Neutrophil (primary cell): ENCODE data around the gene CCDC172.

Source experiments
- H3K27ac ChIP-seq: fragments of 200-600 bp; sonication (generic); 2 replicates; pipeline ENCODE4 v1.5.1; 2016; ENCODE audit warnings: mild to moderate bottlenecking, moderate library complexity
- H3K27me3 ChIP-seq: fragments of 200-600 bp; sonication (generic); 2 replicates; pipeline ENCODE4 v1.6.0; 2016; ENCODE audit warnings: mild to moderate bottlenecking
- H3K36me3 ChIP-seq: fragments of 200-600 bp; sonication (generic); 2 replicates; pipeline ENCODE4 v1.5.1; 2017
- H3K4me1 ChIP-seq, 2 experiments: fragments of 200-600 bp in 1 of 2; sonication (generic) in 1 of 2; 1 replicate in 1 of 2; 2 replicates in 1 of 2; pipeline versions ENCODE4 v1.5.1 to v1.6.1; 2013 to 2016; ENCODE audit warnings: low read depth in 1 of 2, low read length in 1 of 2, mild to moderate bottlenecking in 1 of 2, moderate library complexity in 1 of 2; ENCODE audit not compliant: control insufficient read depth in 1 of 2, insufficient read depth in 1 of 2
- H3K4me3 ChIP-seq, 2 experiments: fragments of 200-600 bp in 1 of 2; sonication (generic) in 1 of 2; 1 replicate in 1 of 2; 2 replicates in 1 of 2; pipeline ENCODE4 v1.5.1; 2013 to 2016; ENCODE audit warnings: low read depth in 1 of 2, low read length in 1 of 2, mild to moderate bottlenecking in 1 of 2, moderate library complexity in 1 of 2
- H3K9me3 ChIP-seq: fragments of 200-600 bp; sonication (generic); 2 replicates; pipeline ENCODE4 v1.5.1; 2016
- TF ChIP-seq, protein P1 (sequence below): fragments of 200-600 bp; sonication (generic); IDR thresholded peaks from 2 replicates; pipeline ENCODE4 v1.5.1; 2016; ENCODE audit warnings: antibody characterized with exemption

The CCDC172 gene

DNA sequence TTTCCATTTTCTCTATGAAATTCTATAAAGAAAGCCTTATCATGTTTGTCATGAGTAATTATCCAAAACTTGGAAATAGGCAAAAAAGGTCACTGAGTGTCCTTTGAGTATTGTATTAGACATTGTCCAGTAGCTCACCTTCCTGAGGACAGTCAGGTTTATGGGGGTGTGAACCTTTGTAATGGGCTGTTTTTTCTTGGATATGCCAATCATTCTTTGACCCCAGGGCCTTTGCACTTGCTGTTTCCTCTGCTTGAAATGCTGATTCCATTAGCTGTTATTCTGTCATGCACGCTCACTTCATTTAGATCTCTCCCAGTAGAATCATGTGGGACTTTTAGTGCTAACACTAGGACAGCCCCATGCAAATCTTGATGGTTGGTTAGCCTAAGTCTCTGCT is 4.9 kb downstream of the CCDC172 start:
- Histone ChIP-seq H3K4me3 (no peak overlapping the region), H3K36me3 (no peaks in the 10 kb centered on the region), H3K9me3 (no peaks in the 10 kb centered on the region), H3K4me1 (no peaks in the 10 kb centered on the region), H3K27me3 (peaks cover 27% of the 10 kb centered on the region), H3K27ac (no peak overlapping the region)
- TF ChIP-seq, protein P1, sequence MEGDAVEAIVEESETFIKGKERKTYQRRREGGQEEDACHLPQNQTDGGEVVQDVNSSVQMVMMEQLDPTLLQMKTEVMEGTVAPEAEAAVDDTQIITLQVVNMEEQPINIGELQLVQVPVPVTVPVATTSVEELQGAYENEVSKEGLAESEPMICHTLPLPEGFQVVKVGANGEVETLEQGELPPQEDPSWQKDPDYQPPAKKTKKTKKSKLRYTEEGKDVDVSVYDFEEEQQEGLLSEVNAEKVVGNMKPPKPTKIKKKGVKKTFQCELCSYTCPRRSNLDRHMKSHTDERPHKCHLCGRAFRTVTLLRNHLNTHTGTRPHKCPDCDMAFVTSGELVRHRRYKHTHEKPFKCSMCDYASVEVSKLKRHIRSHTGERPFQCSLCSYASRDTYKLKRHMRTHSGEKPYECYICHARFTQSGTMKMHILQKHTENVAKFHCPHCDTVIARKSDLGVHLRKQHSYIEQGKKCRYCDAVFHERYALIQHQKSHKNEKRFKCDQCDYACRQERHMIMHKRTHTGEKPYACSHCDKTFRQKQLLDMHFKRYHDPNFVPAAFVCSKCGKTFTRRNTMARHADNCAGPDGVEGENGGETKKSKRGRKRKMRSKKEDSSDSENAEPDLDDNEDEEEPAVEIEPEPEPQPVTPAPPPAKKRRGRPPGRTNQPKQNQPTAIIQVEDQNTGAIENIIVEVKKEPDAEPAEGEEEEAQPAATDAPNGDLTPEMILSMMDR: no peak

DNA sequence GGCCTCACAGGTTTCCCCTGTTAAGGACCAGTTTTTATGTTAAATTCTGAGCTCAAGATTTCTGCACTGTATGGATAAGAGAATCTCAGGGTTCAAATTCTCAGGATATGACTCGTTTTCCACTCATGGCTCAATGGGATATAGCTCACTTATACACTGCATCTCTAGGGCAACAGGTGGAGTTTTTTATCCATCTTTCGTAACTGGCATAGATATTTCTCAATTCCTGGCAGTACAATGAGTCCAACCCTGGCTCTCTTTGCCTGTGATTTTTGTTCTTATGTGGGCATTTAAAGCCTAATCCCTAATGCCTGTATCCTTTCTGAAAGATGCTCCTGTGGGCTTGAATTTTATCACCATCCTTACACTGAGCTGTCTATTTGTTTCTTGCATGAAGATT is 7.6 kb downstream of the CCDC172 start:
- H3K36me3 ChIP-seq: no peaks in the 10 kb centered on the region
- TF ChIP-seq, protein P1: no peak
- peaks cover 5% of the 10 kb centered on the region for H3K27me3 ChIP-seq
- H3K4me1 ChIP-seq: no peaks in the 10 kb centered on the region
- H3K27ac ChIP-seq: no peak overlapping the region
- H3K9me3 ChIP-seq: no peaks in the 10 kb centered on the region
- H3K4me3 ChIP-seq: no peak overlapping the region

DNA sequence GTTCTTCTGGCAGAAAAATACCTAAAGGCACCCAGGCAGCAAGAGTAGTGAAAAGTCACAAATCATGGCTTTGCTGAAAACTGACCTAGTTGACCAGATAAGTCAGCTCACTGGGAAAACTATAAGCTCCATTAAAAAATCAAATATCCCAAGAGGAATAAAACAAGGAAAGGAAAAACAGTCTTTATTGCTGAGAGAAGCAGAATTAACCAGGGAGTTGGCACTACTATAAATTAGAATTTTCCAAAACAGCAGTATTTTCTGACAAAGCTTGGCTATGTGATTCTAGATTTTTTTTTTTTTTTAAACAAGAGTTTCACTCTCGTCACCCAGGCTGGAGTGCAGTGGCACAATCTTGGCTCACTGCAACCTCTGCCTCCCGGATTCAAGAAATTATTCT is 12.6 kb downstream of the CCDC172 start:
- TF ChIP-seq, protein P1: no peak
- Histone ChIP-seq H3K36me3 (no peaks in the 10 kb centered on the region), H3K27me3 (no peaks in the 10 kb centered on the region), H3K4me1 (no peaks in the 10 kb centered on the region), H3K4me3 (no peak overlapping the region), H3K27ac (no peak overlapping the region), H3K9me3 (no peaks in the 10 kb centered on the region)

DNA sequence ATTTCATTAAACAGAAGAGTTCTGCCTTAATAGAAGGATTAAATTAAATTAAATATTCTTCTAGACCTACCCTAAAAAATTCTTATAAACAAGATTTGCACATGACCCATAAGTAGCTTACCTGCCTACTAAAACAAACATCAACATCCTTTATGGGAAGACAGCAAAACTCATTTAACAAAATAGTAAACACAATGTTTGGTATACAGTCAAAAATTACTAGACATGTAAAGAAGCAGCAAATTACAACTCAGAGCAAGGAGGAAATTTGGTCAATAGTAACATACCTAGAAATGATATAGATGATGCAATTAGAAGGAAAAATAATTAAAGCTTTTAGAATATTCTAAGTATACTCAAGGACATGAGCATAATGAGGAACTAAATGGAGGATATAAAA is 27.9 kb downstream of the CCDC172 start:
- Histone ChIP-seq H3K4me3 (no peak overlapping the region), H3K4me1 (no peaks in the 10 kb centered on the region), H3K27me3 (no peaks in the 10 kb centered on the region), H3K9me3 (no peaks in the 10 kb centered on the region), H3K36me3 (no peaks in the 10 kb centered on the region), H3K27ac (no peak overlapping the region)
- TF ChIP-seq, protein P1: no peak

DNA sequence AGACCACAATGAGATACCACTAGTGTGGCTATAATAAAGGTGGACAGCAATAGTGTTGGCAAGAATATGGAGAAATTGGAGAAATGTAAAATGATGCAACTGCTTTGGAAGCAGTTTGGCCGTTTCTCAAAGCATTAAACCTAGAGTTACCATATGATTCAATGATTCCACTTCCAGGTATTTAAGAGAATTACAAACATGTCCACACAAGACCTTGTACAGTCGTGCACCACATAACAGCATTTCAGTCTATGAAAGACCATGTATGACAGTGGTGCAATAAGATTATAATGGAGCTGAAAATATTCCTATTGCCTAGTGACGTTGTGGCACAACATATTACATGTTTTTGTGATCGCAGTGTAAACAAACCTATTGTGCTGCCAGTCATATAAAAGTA is 29.6 kb downstream of the CCDC172 start:
- no peaks in the 10 kb centered on the region for H3K36me3 ChIP-seq
- no peak overlapping the region for H3K27ac ChIP-seq
- H3K9me3 ChIP-seq: no peaks in the 10 kb centered on the region
- no peaks in the 10 kb centered on the region for H3K27me3 ChIP-seq
- H3K4me3 ChIP-seq: no peak overlapping the region
- TF ChIP-seq, protein P1: no peak
- no peaks in the 10 kb centered on the region for H3K4me1 ChIP-seq

DNA sequence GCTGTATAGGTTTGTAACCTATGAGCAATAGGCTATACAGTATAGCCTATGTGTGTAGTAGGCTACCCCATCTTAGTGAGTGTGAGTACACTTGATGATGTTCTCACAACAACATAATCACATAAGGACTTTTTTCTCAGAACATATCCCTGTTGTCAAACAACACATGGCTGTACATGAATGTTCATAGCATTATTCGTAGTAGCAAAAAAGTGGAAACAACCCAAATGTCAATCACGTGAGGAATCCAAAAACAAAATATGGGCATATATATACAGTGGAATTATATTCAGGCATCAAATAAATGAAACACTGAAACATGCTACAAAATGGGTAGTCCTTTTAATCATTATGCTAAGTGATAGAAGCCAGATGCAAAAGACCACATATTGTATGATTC is 31.1 kb downstream of the CCDC172 start:
- Histone ChIP-seq H3K27me3 (no peaks in the 10 kb centered on the region), H3K9me3 (no peaks in the 10 kb centered on the region), H3K27ac (no peak overlapping the region), H3K4me3 (no peak overlapping the region), H3K36me3 (no peaks in the 10 kb centered on the region), H3K4me1 (no peaks in the 10 kb centered on the region)
- TF ChIP-seq, protein P1: no peak
